Lung microvascular endothelial cell (primary cell): Measurements from ENCODE around the gene ARHGAP26. TPM values are rescaled to one million over a fixed set of nuclear protein-coding genes. Genes with fewer than 3 reads are reported as not detected.

ENCODE experiments used
- DNase-seq, 2 donors: peaks; one replicate each; pipeline versions ENCODE4 v3.0.0 to v3.0.0-alpha.2; 2010; ENCODE audit warnings: low read depth in 2 of 2
- total RNA-seq: library from RNA; depleted of rRNA; stranded (reverse); fragments of >200 nt; gene quantifications from 2 replicates; pipeline ENCODE4 v1.2.1, GENCODE V29; 2014

The ARHGAP26 gene
- total RNA-seq, 1 donor from 2014 or later: 34.5 TPM

GRCh38 chr5:142957528-142957927 is 187.4 kb downstream of the ARHGAP26 start:
- no peak for DNase-seq

DNA sequence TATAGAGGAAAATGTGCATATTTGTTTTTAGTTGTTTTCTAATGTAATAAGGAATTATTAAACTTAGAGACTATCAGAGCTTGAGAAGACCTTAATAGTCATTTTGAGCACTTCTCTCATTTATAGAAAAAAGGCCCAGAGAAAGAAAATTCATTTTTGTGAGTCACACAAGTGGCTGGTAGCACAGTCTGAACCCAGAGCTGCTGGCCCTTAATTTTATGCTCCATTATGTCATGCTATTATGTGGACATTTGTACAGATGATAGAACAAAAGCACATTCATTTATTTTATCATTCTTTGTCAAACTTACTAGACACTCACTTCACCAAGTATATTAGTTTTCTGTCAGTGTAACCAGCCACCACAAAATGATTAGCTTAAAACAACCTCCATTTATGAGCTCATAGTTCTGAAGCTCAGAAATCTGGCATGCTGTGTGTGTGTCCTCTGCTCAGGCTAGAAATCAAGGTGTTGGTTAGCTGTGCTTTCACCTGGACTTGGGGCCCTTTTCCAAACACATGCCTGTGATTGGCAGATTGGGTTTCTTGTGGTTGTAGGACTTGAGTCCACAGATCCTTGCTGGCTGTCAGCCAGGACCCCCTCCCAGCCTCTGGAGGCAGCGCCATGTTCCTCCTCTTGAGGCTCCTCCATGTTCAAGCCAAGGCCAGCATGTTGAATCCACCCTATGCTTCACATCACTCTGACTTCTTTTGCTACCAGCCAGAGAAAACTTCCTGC is 188.9 kb downstream of the ARHGAP26 start:
- no peak for DNase-seq

DNA sequence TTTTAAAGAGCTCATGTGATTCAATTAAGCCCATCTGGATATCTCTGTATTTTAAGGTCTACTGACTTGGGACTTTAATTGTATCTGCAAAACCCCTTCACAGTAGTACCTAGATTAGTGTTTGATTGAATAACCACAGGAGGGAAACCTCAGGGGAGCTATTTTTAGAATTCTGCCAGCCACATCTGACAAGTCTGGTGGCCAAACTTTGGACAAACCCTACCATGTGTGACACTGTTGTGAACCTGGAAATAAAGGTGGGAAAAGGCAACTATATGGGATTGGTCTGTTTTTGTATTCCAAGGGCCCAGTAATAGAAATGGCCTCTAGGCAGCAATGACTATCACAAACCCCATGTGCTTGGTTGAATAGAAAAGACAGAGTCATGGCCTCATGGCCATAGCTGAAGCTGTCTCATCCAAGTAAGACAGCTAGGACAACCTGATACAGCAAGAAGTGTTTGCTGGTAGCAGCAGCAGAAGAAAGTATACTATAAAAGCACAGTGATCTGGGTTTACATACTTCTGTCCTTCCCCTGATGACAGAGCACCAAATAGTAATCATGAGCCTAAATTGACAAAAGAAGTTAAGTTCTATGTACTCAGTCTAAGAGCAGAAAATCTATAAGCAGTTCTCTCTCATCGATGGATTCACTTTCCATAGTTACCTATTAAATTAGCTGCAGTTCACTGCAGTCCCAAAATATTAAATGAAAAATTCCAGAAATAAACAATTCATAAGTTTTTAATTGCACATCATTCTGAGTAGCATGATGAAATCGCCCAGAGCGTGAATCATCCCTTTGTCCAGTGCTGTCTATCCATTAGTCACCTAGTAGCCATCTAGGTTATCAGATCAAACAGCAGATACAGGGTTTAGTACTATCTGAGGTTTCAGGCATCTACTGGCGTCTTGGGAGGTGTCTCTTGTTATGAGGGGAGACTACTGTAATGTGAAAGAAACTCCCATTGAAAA is 189.8 kb downstream of the ARHGAP26 start:
- peak; percentile 56 to 87 for DNase-seq

- DNase-seq: no peak
Measured at GRCh38 chr5:142961440-142962173, 191.4 kb downstream of the ARHGAP26 start.

DNA sequence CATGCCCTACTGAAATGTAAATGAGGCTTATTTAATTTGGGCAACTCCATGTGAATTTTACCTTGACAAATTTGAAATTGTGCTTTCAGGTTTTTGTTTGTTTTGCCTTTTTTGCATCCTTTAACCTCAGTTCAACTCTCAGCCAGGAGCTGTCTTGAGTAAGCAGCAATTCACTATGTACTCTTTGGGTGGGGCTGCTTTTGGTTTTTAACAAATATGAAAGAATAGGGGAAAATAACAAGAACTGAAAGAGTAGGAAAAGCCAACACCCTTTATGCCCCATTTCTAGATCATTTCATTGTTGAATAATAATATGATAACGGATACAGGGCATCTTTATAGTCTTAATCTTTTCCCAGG is 192.0 kb downstream of the ARHGAP26 start:
- no peak for DNase-seq

DNA sequence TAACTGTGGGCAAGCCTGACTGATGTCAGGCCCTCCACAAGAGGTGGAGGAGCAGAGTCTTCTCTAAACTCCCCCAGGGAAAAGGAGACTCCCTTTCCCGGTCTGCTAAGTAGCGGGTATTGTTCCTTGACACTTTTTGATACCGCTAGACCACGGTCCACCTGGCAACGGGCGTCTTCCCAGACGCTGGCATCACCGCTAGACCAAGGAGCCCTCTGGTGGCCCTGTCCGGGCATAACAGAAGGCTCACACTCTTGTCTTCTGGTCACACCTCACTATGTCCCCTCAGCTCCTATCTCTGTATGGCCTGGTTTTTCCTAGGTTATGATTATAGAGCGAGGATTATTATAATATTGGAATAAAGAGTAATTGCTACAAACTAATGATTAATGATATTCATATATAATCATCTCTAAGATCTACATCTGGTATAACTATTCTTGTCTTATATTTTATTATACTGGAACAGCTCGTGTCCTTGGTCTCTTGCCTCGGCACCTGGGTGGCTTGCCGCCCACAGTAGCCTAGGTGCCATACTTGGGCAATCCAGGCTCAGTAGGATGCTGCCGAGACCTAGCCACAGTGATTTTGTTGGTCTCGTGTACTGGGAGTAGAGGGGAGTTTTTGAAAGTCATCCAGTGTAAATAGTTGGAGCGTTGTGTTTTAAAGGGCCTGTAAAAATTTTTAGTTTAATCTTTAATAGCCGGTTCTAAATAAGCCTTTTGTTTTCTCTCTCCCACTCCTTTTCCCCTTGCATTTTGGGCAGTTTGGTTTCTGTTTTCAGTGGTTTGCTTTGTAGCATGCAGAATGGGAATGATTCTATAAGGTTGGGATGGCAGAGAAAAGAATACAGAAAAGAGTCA is 195.3 kb downstream of the ARHGAP26 start:
- peak in 1 of 2 donors; percentile 21 for DNase-seq

DNA sequence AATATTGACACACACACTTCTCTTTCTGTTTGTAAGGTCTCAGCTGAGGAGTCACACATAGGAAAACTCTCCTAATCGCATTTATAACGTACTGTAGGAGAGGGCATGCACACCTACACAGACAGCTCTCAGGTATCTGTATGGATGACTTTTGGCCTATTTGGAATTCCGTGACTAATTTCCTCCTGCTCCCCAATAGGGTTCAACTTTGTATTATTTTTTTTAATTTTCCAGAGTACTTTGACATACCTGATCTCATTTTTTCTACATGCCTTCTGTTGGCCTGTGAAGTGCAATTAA is 195.9 kb downstream of the ARHGAP26 start:
- peak in 1 of 2 donors; percentile 27 for DNase-seq

- DNase-seq: peak in 1 of 2 donors; percentile 31
Measured at GRCh38 chr5:142969186-142969585, 199.0 kb downstream of the ARHGAP26 start.

DNA sequence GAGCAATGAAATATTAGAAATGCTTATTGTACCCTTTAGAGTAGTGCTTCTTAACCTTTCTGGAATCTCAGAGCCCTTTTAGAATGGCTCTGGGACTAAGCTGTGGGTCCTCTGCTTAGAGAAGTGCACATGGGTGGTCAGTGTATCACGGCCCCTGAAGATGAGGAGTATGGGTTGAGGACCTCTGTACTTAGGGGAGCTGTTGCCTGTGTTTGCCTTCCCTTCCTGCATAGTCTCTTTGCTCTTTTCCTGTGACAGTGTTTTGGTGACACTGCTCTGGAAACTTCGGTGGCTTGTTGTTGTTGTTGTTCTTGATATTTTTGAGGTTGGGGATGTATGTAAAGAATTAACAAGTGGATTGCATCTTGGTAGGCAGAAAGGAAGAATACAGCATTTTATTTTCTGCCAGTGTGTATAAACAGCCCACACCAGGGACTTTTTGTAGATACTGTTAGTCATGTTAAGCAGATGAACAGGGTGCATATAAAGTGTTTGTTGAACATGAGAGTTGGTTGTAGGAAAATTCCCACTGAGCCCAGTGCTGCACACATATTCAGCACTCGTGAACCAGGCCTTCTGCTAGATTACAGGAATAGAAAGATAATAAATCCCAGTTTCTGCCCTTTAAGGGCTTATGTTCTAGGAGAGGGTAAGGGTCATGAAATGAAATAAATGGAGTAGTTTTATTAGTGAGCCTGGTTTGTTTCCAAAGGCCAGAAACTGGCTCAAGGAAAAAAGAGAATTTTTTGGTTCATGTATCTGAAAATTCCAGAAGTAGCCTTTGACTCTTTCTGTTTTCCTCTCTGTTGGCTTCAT is 199.7 kb downstream of the ARHGAP26 start:
- DNase-seq: no peak

DNA sequence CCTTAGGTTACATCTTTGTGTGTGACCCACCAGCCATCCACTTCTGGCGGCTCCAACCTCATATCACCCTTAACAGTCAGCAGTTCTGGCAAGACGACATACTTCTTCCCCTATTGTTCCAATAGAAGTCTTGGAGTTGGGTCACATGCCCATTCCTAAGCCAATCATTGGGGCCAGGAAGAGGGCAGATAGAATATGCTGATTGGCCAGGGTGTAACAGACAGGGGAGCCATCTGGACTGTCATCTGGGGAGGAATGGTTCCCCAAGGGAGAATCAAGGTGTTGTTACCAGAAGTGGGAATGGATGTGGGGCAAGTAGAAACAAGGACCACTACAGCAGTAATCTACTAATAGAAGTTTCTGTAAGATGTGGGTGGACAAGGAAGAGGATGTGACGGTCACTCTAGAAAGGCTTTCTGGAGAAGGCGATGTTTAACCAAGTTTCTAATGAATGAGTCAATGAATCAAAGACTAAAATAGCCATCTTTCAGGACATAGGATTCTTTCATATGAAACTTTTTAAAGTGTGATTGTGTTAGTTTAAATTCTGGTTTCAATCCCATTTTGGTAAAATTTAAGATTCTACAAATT is 200.4 kb downstream of the ARHGAP26 start:
- DNase-seq: no peak

- no peak for DNase-seq
Measured at GRCh38 chr5:142971303-142972013, 201.3 kb downstream of the ARHGAP26 start.

DNA sequence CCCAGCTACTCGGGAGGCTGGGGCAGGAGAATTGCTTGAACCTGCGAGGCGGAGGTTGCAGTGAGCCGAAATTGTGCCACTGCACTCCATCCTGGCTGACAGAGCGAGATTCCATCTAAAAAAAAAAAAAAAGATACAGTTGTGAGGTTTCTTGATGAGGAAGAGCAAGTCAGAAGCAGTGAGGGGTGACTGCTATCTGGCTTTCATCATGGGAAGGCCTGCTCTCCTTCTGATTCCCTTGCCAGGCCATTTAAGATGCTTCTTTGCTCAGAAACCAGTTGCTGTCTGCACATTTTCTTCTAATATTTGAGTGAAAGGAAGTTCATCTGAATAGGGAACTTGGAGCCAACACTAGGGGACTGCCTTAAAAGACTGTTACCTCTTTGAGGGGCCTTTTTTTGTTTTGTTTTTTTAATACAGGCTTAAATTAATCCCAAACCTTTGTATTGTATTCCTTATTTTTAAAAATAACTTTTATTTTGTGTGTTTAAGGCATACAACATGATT is 201.9 kb downstream of the ARHGAP26 start:
- DNase-seq: no peak

- DNase-seq: no peak
Measured at GRCh38 chr5:142973932-142974331, 203.8 kb downstream of the ARHGAP26 start.

DNA sequence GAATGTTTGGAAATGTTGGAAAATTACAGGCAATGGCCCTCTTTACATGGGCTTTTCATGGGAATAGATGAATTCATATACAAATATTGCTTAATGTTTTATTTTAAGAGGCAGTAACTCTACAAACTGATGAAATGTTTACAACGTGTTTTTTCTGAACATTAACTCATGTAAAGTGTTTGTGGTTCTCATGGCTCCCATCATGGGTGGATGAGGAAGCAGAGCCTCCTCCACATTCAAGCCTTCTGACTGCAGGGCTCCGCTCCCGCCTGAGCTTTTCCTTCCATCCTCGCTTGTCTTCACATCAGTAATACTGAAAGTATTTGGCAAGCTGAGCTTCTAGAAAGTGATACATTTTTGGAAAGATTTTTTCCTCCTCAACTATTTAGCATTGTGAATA is 204.2 kb downstream of the ARHGAP26 start:
- DNase-seq: no peak

DNA sequence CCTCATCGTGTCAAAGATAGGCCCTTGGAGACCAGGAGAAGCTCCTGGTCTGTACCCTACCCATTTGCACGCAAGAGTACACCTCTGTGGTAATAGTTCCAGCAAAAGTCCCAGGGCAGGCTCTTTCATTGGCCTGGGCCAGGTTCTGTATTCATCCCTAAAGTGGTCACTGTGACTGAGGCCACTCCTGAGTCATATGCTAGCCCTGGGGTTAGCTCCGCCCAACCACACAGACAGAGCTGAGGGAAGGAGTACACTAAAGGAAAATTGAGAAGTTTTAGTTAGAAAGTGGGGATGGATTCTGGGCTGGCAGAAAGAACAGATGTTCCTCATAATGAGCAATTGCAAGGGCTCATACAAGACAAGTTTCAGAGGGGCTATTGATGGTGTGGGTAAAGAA is 206.7 kb downstream of the ARHGAP26 start:
- DNase-seq: no peak

DNA sequence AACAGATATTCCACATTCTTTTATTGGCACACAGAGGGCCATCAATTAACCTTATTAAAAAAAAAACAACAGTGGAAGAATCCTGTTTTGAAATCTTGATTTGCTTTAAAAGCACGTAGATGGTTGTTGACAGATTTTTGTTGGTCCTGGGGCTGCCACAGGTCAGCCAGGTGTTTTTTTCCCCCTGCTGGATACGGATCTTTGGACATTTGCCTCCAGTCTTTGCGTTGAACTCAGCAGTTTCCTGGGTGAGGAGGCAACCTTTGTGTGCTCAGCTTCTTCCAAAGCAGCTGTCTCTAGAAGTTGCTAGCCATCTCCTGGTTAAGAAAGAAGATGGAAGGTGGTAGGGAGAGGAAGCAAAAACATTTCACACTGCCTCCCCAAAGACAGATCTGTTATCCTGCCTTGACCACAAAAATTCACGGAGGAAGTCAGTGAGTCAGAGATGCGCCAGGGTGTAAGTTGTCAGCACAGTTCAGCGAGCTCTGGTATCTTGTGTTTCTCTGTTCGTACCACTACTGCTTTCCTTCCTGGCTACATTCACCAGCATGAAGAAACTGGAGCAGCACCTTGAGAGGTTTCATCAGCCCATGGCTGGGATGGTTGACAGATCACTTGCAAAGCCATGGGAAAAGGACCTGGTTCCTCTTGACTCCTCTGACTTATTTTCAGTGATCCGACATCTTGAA is 207.3 kb downstream of the ARHGAP26 start:
- DNase-seq: peak; percentile 28 to 94

GRCh38 chr5:142978252-142978651 is 208.1 kb downstream of the ARHGAP26 start:
- no peak for DNase-seq

DNA sequence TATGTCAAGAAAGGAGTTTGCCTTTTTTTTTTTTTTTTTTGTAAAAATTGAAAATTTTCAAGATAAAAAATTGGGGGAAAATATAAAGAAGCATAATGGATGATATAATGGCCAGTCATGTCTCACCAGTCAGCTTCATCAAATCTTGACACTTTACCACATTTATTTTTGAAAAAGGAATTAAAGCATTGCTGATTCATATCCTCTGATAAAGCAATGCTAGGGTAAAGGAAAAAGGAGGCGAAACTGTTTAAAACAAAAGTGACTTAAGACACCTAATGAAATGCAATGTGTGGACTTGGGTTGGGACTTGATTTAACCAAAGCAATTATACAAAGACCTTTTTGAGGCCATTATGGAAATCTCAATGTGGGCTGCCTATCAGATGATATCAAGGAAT is 208.5 kb downstream of the ARHGAP26 start:
- DNase-seq: peak in 1 of 2 donors; percentile 81
